ENCODE measurements around the gene TUNAR. TPM values are rescaled to one million over a fixed set of nuclear protein-coding genes. Genes with fewer than 3 reads are reported as not detected.

Gene TUNAR
- total and polyA plus RNA-seq, 10 donors, result 0.03 to 0.69 (median 0.35) TPM; not detected in 5

DNA sequence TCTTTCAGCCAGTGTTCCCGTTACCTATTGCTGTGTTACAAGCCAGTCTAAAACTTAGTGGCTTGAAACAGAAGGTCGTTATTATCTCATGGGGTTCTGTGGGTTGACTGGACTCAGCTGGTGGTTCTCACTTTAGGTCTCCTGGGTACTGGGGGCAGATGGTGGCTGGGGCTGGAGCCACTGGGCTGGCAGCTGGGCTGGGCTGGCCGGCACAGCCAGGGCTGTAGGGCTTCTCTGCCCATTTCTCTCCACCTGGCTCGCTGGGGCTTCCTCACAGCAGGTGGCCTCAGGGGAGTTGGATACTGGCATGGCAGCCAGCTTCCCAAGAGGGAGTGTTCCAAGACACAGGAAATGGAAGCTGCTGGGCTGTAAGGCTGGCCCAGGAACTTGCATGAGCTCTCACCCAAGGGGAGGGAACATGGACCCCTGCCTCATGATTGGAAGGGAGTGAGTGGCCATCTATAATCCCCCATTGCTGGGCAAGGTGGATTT lies 27.0 kb downstream of the TUNAR start:
- H3K27ac ChIP-seq, result no peak overlapping the region

GRCh38 chr14:95906591-95906990 lies 30.0 kb downstream of the TUNAR start:
- DNase-seq, result no peak
- TF ChIP-seq, protein P1, sequence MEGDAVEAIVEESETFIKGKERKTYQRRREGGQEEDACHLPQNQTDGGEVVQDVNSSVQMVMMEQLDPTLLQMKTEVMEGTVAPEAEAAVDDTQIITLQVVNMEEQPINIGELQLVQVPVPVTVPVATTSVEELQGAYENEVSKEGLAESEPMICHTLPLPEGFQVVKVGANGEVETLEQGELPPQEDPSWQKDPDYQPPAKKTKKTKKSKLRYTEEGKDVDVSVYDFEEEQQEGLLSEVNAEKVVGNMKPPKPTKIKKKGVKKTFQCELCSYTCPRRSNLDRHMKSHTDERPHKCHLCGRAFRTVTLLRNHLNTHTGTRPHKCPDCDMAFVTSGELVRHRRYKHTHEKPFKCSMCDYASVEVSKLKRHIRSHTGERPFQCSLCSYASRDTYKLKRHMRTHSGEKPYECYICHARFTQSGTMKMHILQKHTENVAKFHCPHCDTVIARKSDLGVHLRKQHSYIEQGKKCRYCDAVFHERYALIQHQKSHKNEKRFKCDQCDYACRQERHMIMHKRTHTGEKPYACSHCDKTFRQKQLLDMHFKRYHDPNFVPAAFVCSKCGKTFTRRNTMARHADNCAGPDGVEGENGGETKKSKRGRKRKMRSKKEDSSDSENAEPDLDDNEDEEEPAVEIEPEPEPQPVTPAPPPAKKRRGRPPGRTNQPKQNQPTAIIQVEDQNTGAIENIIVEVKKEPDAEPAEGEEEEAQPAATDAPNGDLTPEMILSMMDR (IDR thresholded peaks at IDR 0.05 in 8 of 11, conservative IDR thresholded peaks at IDR 0.05 in 3 of 11), result no peak
- TF ChIP-seq POLR2A (IDR thresholded peaks at IDR 0.05) (no peak), POLR2AphosphoS5 (IDR thresholded peaks at IDR 0.05) (no peak)
- no peaks in the 10 kb centered on the region for H3K4me1 ChIP-seq
- intact Hi-C loops (cut with DNase I; ENCODE audit: low total_unique reads), result no loop called here
- H3K27me3 ChIP-seq (replicated peaks in 1 of 7), result peaks cover 0 to 29% (median 0%) of the 10 kb centered on the region in 7 donors
- no peak overlapping the region for H3K27ac ChIP-seq
- no peaks in the 10 kb centered on the region for H3K9me3 ChIP-seq
- no peaks in the 10 kb centered on the region for H3K36me3 ChIP-seq
- WGBS, 5 donors, result 71 to 86% (median 81%) methylated on average over 4 of the region's 4 CpGs
- no peak overlapping the region for H3K4me3 ChIP-seq

More for the DNA sequence above, 27.0 kb downstream of the TUNAR start:
- H3K4me3 ChIP-seq, result no peak overlapping the region
- H3K36me3 ChIP-seq, result no peaks in the 10 kb centered on the region
- TF ChIP-seq POLR2AphosphoS5 (IDR thresholded peaks at IDR 0.05), result no peak
- TF ChIP-seq, protein P1 (IDR thresholded peaks at IDR 0.05 in 8 of 11, conservative IDR thresholded peaks at IDR 0.05 in 3 of 11), result no peak
- TF ChIP-seq POLR2A (IDR thresholded peaks at IDR 0.05), result no peak
- peaks cover 0 to 34% (median 0%) of the 10 kb centered on the region in 7 donors for H3K27me3 ChIP-seq (replicated peaks in 1 of 7)
- no peak for DNase-seq
- no peaks in the 10 kb centered on the region for H3K4me1 ChIP-seq
- 49 to 81% (median 63%) methylated on average over 2 to 4 of the region's 4 CpGs for WGBS, 5 donors
- no peaks in the 10 kb centered on the region for H3K9me3 ChIP-seq
- intact Hi-C loops (cut with DNase I; ENCODE audit: low total_unique reads), result no loop called here

DNA sequence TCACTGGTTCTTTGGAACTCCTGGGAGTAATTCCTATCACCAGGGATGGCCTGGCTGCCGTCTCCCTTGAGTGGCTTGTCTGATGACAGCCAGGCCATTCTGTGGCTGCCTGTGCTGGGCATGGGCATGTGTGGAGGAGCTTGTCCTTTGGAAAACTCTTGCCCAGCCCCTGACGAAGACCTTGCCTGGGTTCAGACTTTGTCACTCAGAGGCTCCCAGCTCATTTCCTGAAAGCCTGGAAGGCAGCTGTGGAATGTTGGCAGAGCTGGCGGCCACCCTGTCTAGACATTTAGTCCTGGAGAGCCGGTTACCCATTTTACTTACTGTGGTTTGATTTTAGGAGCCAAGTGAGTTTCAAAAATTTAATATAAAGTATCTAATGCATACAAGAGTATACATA lies 34.0 kb downstream of the TUNAR start:
- H3K27me3 ChIP-seq (replicated peaks in 1 of 7), result peaks cover 0 to 23% (median 0%) of the 10 kb centered on the region in 7 donors
- no peak for DNase-seq
- no peak for TF ChIP-seq POLR2AphosphoS5 (IDR thresholded peaks at IDR 0.05)
- no peak for TF ChIP-seq POLR2A (IDR thresholded peaks at IDR 0.05)
- TF ChIP-seq, protein P1 (IDR thresholded peaks at IDR 0.05 in 8 of 11, conservative IDR thresholded peaks at IDR 0.05 in 3 of 11), result no peak
- WGBS, 5 donors, result 51 to 62% (median 54%) methylated on average over 4 of the region's 4 CpGs
- no peaks in the 10 kb centered on the region for H3K9me3 ChIP-seq
- H3K36me3 ChIP-seq, result no peaks in the 10 kb centered on the region
- no peak overlapping the region for H3K4me3 ChIP-seq
- no peaks in the 10 kb centered on the region for H3K4me1 ChIP-seq
- no peak overlapping the region for H3K27ac ChIP-seq
- intact Hi-C loops (cut with DNase I; ENCODE audit: low total_unique reads), result no loop called here

DNA sequence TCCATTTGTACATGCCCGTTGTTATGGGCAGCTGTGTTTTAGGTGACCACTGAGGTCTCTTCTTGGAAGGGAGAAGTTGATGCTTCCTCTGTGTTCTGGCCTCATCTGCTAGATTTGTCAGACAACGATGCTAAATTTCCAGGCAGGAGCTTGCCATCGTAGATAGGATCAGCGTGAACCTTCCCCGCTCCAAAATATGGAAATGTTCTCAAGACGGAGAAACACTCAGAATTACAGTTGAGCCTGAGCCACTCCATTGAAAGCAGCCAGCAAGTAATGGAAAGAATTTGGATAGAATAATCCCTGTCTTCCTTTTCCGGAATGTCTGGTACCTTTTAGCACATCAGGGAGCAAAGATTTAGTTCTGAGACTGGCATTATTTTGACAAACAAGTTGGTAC lies 34.8 kb downstream of the TUNAR start:
- DNase-seq, result no peak
- 89 to 95% (median 92%) methylated on average over 7 of the region's 7 CpGs for WGBS, 5 donors
- Histone ChIP-seq H3K4me3 (no peak overlapping the region), H3K27ac (no peak overlapping the region), H3K27me3 (replicated peaks in 1 of 7) (peaks cover 0 to 23% (median 0%) of the 10 kb centered on the region in 7 donors), H3K4me1 (no peaks in the 10 kb centered on the region), H3K9me3 (no peaks in the 10 kb centered on the region), H3K36me3 (no peaks in the 10 kb centered on the region)
- TF ChIP-seq POLR2A (IDR thresholded peaks at IDR 0.05), result no peak
- TF ChIP-seq, protein P1 (IDR thresholded peaks at IDR 0.05 in 8 of 11, conservative IDR thresholded peaks at IDR 0.05 in 3 of 11), result no peak
- no peak for TF ChIP-seq POLR2AphosphoS5 (IDR thresholded peaks at IDR 0.05)
- intact Hi-C loops (cut with DNase I; ENCODE audit: low total_unique reads), result no loop called here

Measured in spleen (tissue), 11 donors.